ENCODE data around the gene MED16.

MED16 gene

GRCh38 chr19:933553-933882, 40.5 kb upstream of the MED16 start:
- H3K4me1 Mint-ChIP-seq, result peaks cover 17% of the 10 kb centered on the region
- no peak overlapping the region for H3K27ac Mint-ChIP-seq
- H3K36me3 Mint-ChIP-seq, result peaks cover 6% of the 10 kb centered on the region
- no peaks in the 10 kb centered on the region for H3K9me3 Mint-ChIP-seq
- DNase-seq (ENCODE audit: low spot score in 2 of 2) (no peak), ATAC-seq (ENCODE audit: low read depth) (no peak)
- H3K27me3 Mint-ChIP-seq, result no peaks in the 10 kb centered on the region
- no peak overlapping the region for H3K4me3 Mint-ChIP-seq

GRCh38 chr19:932648-933552, 39.9 kb upstream of the MED16 start:
- Mint-ChIP-seq H3K36me3 (peaks cover 6% of the 10 kb centered on the region), H3K27ac (peak overlapping the region; percentile 88)
- no peak for DNase-seq (ENCODE audit: low spot score in 2 of 2)

GRCh38 chr19:931860-932647, 39.1 kb upstream of the MED16 start:
- Mint-ChIP-seq H3K36me3 (peaks cover 2% of the 10 kb centered on the region), H3K27me3 (no peaks in the 10 kb centered on the region), H3K27ac (peak overlapping the region; percentile 88), H3K4me1 (peaks cover 13% of the 10 kb centered on the region), H3K4me3 (peak overlapping the region; percentile 55), H3K9me3 (no peaks in the 10 kb centered on the region)
- DNase-seq (ENCODE audit: low spot score in 2 of 2), result no peak
- no peak for ATAC-seq (ENCODE audit: low read depth)

More at GRCh38 chr19:932648-933552, 39.9 kb upstream of the MED16 start:
- ATAC-seq (ENCODE audit: low read depth), result peak; percentile 74
- Mint-ChIP-seq H3K4me1 (peaks cover 17% of the 10 kb centered on the region), H3K4me3 (peak overlapping the region; percentile 79), H3K9me3 (no peaks in the 10 kb centered on the region), H3K27me3 (no peaks in the 10 kb centered on the region)

GRCh38 chr19:929891-930258, 36.9 kb upstream of the MED16 start:
- no peaks in the 10 kb centered on the region for H3K27me3 Mint-ChIP-seq
- DNase-seq (ENCODE audit: low spot score in 2 of 2), result no peak
- H3K27ac Mint-ChIP-seq, result no peak overlapping the region
- peaks cover 9% of the 10 kb centered on the region for H3K4me1 Mint-ChIP-seq
- H3K36me3 Mint-ChIP-seq, result no peaks in the 10 kb centered on the region
- H3K9me3 Mint-ChIP-seq, result no peaks in the 10 kb centered on the region
- ATAC-seq (ENCODE audit: low read depth), result no peak
- no peak overlapping the region for H3K4me3 Mint-ChIP-seq

- ATAC-seq (ENCODE audit: low read depth) (no peak), DNase-seq (ENCODE audit: low spot score in 2 of 2) (no peak)
- peaks cover 11% of the 10 kb centered on the region for H3K4me1 Mint-ChIP-seq
- H3K27me3 Mint-ChIP-seq, result no peaks in the 10 kb centered on the region
- no peak overlapping the region for H3K27ac Mint-ChIP-seq
- no peaks in the 10 kb centered on the region for H3K36me3 Mint-ChIP-seq
- H3K9me3 Mint-ChIP-seq, result no peaks in the 10 kb centered on the region
- H3K4me3 Mint-ChIP-seq, result no peak overlapping the region
These were observed 36.4 kb upstream of the MED16 start for GRCh38 chr19:929203-929890.

GRCh38 chr19:928471-929202, 35.6 kb upstream of the MED16 start:
- H3K4me3 Mint-ChIP-seq, result peak overlapping the region; percentile 11

GRCh38 chr19:927780-928401, 34.9 kb upstream of the MED16 start:
- Mint-ChIP-seq H3K36me3 (no peaks in the 10 kb centered on the region), H3K27ac (peak overlapping the region; percentile 41), H3K4me1 (peaks cover 8% of the 10 kb centered on the region), H3K4me3 (peak overlapping the region; percentile 46), H3K27me3 (no peaks in the 10 kb centered on the region), H3K9me3 (no peaks in the 10 kb centered on the region)
- DNase-seq (ENCODE audit: low spot score in 2 of 2) (no peak), ATAC-seq (ENCODE audit: low read depth) (no peak)

More at GRCh38 chr19:928471-929202, 35.6 kb upstream of the MED16 start:
- no peak for ATAC-seq (ENCODE audit: low read depth)
- no peaks in the 10 kb centered on the region for H3K36me3 Mint-ChIP-seq
- H3K9me3 Mint-ChIP-seq, result no peaks in the 10 kb centered on the region
- H3K4me1 Mint-ChIP-seq, result peaks cover 11% of the 10 kb centered on the region
- peak overlapping the region; percentile 41 for H3K27ac Mint-ChIP-seq
- H3K27me3 Mint-ChIP-seq, result no peaks in the 10 kb centered on the region
- DNase-seq (ENCODE audit: low spot score in 2 of 2), result no peak

- peak overlapping the region; percentile 46 for H3K4me3 Mint-ChIP-seq
- no peak for DNase-seq (ENCODE audit: low spot score in 2 of 2)
- peak overlapping the region; percentile 41 for H3K27ac Mint-ChIP-seq
- no peaks in the 10 kb centered on the region for H3K36me3 Mint-ChIP-seq
- no peaks in the 10 kb centered on the region for H3K9me3 Mint-ChIP-seq
- ATAC-seq (ENCODE audit: low read depth), result no peak
- H3K4me1 Mint-ChIP-seq, result peaks cover 5% of the 10 kb centered on the region
- no peaks in the 10 kb centered on the region for H3K27me3 Mint-ChIP-seq
These were observed 34.4 kb upstream of the MED16 start for GRCh38 chr19:927351-927779.

GRCh38 chr19:926589-927350, 33.8 kb upstream of the MED16 start:
- H3K9me3 Mint-ChIP-seq, result no peaks in the 10 kb centered on the region
- no peaks in the 10 kb centered on the region for H3K36me3 Mint-ChIP-seq
- peak overlapping the region; percentile 91 for H3K4me3 Mint-ChIP-seq
- ATAC-seq (ENCODE audit: low read depth) (peak; percentile 34), DNase-seq (ENCODE audit: low spot score in 2 of 2) (peak; percentile 56 to 61)
- peaks cover 2% of the 10 kb centered on the region for H3K4me1 Mint-ChIP-seq
- H3K27me3 Mint-ChIP-seq, result no peaks in the 10 kb centered on the region
- peak overlapping the region; percentile 74 for H3K27ac Mint-ChIP-seq

GRCh38 chr19:926323-926588, 33.3 kb upstream of the MED16 start:
- Mint-ChIP-seq H3K27ac (peak overlapping the region; percentile 74), H3K4me1 (peaks cover 5% of the 10 kb centered on the region), H3K27me3 (no peaks in the 10 kb centered on the region), H3K9me3 (no peaks in the 10 kb centered on the region), H3K36me3 (no peaks in the 10 kb centered on the region), H3K4me3 (peak overlapping the region; percentile 91)
- no peak for DNase-seq (ENCODE audit: low spot score in 2 of 2)
- ATAC-seq (ENCODE audit: low read depth), result no peak

GRCh38 chr19:925526-926322, 32.7 kb upstream of the MED16 start, which contains the start of gene ARID3A:
ARID3A (plus strand) TSS chr19:926035; CDS start chr19:929529, 3,494 bp downstream.
- Mint-ChIP-seq H3K9me3 (no peaks in the 10 kb centered on the region), H3K36me3 (no peaks in the 10 kb centered on the region), H3K4me3 (peak within 1 kb of the TSS; percentile 91), H3K4me1 (peaks cover 8% of the 10 kb centered on the region), H3K27me3 (no peaks in the 10 kb centered on the region), H3K27ac (peak within 1 kb of the TSS; percentile 87)
- DNase-seq (ENCODE audit: low spot score in 2 of 2) (peak; percentile 77 to 91), ATAC-seq (ENCODE audit: low read depth) (peak; percentile 69)

GRCh38 chr19:925087-925525, 32.1 kb upstream of the MED16 start:
- no peaks in the 10 kb centered on the region for H3K9me3 Mint-ChIP-seq
- DNase-seq (ENCODE audit: low spot score in 2 of 2), result peak in 1 of 2 donors; percentile 46
- peaks cover 9% of the 10 kb centered on the region for H3K4me1 Mint-ChIP-seq
- H3K4me3 Mint-ChIP-seq, result peak overlapping the region; percentile 91
- H3K27ac Mint-ChIP-seq, result peak overlapping the region; percentile 87
- H3K36me3 Mint-ChIP-seq, result no peaks in the 10 kb centered on the region
- peak; percentile 50 for ATAC-seq (ENCODE audit: low read depth)
- H3K27me3 Mint-ChIP-seq, result no peaks in the 10 kb centered on the region

Data from memory B cell (primary cell).